PFSK-1 (cell line): ENCODE data around the gene CHST11.

Experiments used
- FOXP2 ChIP-seq: optimal IDR thresholded peaks from 2 replicates; pipeline ENCODE3; 2011; ENCODE audit warnings: borderline replicate concordance, control low read depth, inconsistent platforms; ENCODE audit not compliant: insufficient read depth; ENCODE audit errors: extremely low read length, extremely low read depth
- POLR2AphosphoS5 ChIP-seq: IDR thresholded peaks from 2 replicates; pipeline ENCODE4 v1.6.1; 2012; ENCODE audit warnings: low read depth, mild to moderate bottlenecking, control low read depth, low read length, moderate library complexity
- REST ChIP-seq, 2 experiments: IDR thresholded peaks; 2 replicates each; pipeline versions ENCODE4 v1.6.1 to v1.8.0; 2011 to 2012; ENCODE audit warnings: low read depth in 2 of 2, low read length in 2 of 2, control low read depth in 1 of 2, inconsistent platforms in 1 of 2, mild to moderate bottlenecking in 1 of 2, moderate library complexity in 1 of 2; ENCODE audit not compliant: insufficient read depth in 1 of 2
- SIN3A ChIP-seq: IDR thresholded peaks from 2 replicates; pipeline ENCODE4 v1.6.1; 2012; ENCODE audit warnings: mild to moderate bottlenecking, low read length, moderate library complexity, borderline replicate concordance; ENCODE audit not compliant: insufficient read depth
- TAF1 ChIP-seq: IDR thresholded peaks from 2 replicates; pipeline ENCODE4 v1.6.1; 2012; ENCODE audit warnings: low read length, control low read depth, borderline replicate concordance; ENCODE audit not compliant: insufficient read depth

CHST11 gene

GRCh38 chr12:104534857-104535248 is 78.1 kb downstream of the CHST11 start:
- TF ChIP-seq SIN3A (no peak), POLR2AphosphoS5 (no peak), FOXP2 (no peak), REST (IDR thresholded peaks at IDR 0.05; ENCODE audit: insufficient read depth in 1 of 2, low read depth in 2 of 2, low read length in 2 of 2) (no peak), TAF1 (no peak)

GRCh38 chr12:104535369-104535768 is 78.6 kb downstream of the CHST11 start:
- no peak for TF ChIP-seq POLR2AphosphoS5
- TF ChIP-seq FOXP2, result no peak
- TF ChIP-seq TAF1, result no peak
- no peak for TF ChIP-seq SIN3A
- no peak for TF ChIP-seq REST (IDR thresholded peaks at IDR 0.05; ENCODE audit: insufficient read depth in 1 of 2, low read depth in 2 of 2, low read length in 2 of 2)

GRCh38 chr12:104536841-104537240 is 80.1 kb downstream of the CHST11 start:
- TF ChIP-seq FOXP2, result no peak
- no peak for TF ChIP-seq SIN3A
- no peak for TF ChIP-seq POLR2AphosphoS5
- TF ChIP-seq TAF1, result no peak
- no peak for TF ChIP-seq REST (IDR thresholded peaks at IDR 0.05; ENCODE audit: insufficient read depth in 1 of 2, low read depth in 2 of 2, low read length in 2 of 2)

GRCh38 chr12:104538056-104538455 is 81.3 kb downstream of the CHST11 start:
- TF ChIP-seq REST (IDR thresholded peaks at IDR 0.05; ENCODE audit: insufficient read depth in 1 of 2, low read depth in 2 of 2, low read length in 2 of 2), result no peak

GRCh38 chr12:104538891-104539462 is 82.2 kb downstream of the CHST11 start:
- TF ChIP-seq FOXP2 (no peak), REST (IDR thresholded peaks at IDR 0.05; ENCODE audit: insufficient read depth in 1 of 2, low read depth in 2 of 2, low read length in 2 of 2) (no peak), SIN3A (no peak), TAF1 (no peak), POLR2AphosphoS5 (no peak)
